ENCODE results near the gene KANK3. TPM values are rescaled to one million over a fixed set of nuclear protein-coding genes. Genes with fewer than 3 reads are reported as not detected.

The KANK3 gene
- total and polyA plus RNA-seq, 10 of the 15 experiments (the other 5 are each of a cell fraction or from before 2014, with no cell fraction given): 0.03 to 0.93 (median 0.22) TPM; not detected in 1

GRCh38 chr19:8338835-8339234, 4.2 kb downstream of the KANK3 start:
- Histone ChIP-seq H3K79me2 (ENCODE audit: control insufficient read depth, insufficient read depth, low read length) (no peaks in the 10 kb centered on the region), H3K9me3 (replicated peaks; ENCODE audit: control insufficient read depth, insufficient read depth, low read length) (no peaks in the 10 kb centered on the region), H3K4me1 (ENCODE audit: control insufficient read depth, insufficient read depth, low read length) (peaks cover 5% of the 10 kb centered on the region), H3K36me3 (ENCODE audit: control insufficient read depth in 2 of 2, insufficient read depth in 2 of 2, low read length in 1 of 2) (no peaks in the 10 kb centered on the region), H4K20me1 (ENCODE audit: control insufficient read depth, insufficient read depth) (no peaks in the 10 kb centered on the region), H2AFZ (ENCODE audit: control insufficient read depth, low read depth, low read length) (no peak overlapping the region), H3K27me3 (replicated peaks in 1 of 2; ENCODE audit: control insufficient read depth in 2 of 2, insufficient read depth in 2 of 2, low read length in 1 of 2) (peaks cover 2 to 5% of the 10 kb centered on the region in 2 experiments; a peak in 3 of 4 replicates), H3K4me2 (ENCODE audit: control insufficient read depth, insufficient read depth) (no peak overlapping the region), H3K4me3 (no peak overlapping the region), H3K9ac (ENCODE audit: control insufficient read depth, insufficient read depth, low read length) (no peak overlapping the region), H3K27ac (ENCODE audit: control insufficient read depth, insufficient read depth) (no peak overlapping the region)
- POLR2A ChIA-PET: no interaction called here
- RAD21 ChIA-PET (ENCODE audit: unreplicated experiment): no interaction called here
- in situ Hi-C loops (cut with MboI): no loop called here
- BruUV-seq (replicated peaks): no TSS peak
- CTCF ChIA-PET: interaction anchor here (1.0 kb wide), 1 partner anchor 15 kb away, joined by 3 read pairs; no protein-coding TSS in a partner anchor
- SMC1A ChIA-PET (ENCODE audit: uncharacterized antibody, unreplicated experiment): no interaction called here
- 58% methylated on average over 4 of the region's 6 CpGs for WGBS (ENCODE audit: insufficient coverage, insufficient replicate concordance, low lambda C conversion rate, missing lambda C conversion rate)
- no peak for TF ChIP-seq NFYB (IDR thresholded peaks at IDR 0.05; ENCODE audit: insufficient read depth, low read depth, low read length)
- TF ChIP-seq SKIL (IDR thresholded peaks at IDR 0.05; ENCODE audit: low read depth, poor library complexity, severe bottlenecking): no peak
- TF ChIP-seq IRF5 (IDR thresholded peaks at IDR 0.05; ENCODE audit: borderline replicate concordance): no peak
- no peak for TF ChIP-seq POLR2AphosphoS2 (IDR thresholded peaks at IDR 0.05; ENCODE audit: low read depth, low read length)
- TF ChIP-seq USF2 (IDR thresholded peaks at IDR 0.05; ENCODE audit: borderline replicate concordance, low read depth, low read length): no peak
- no peak for TF ChIP-seq POLR2A (IDR thresholded peaks at IDR 0.05; ENCODE audit: low read depth, low read length)
- TF ChIP-seq ZNF217 (IDR thresholded peaks at IDR 0.05): no peak
- no peak for TF ChIP-seq PRDM15 (CRISPR knock-in tag; IDR thresholded peaks at IDR 0.05)
- ATAC-seq (no peak), FAIRE-seq (no peak), DNase-seq (ENCODE audit: low read depth, low spot score) (no peak)
- intact Hi-C loops (cut with micrococcal nuclease; ENCODE audit: unreplicated experiment): no loop called here

Data from GM12878 (cell line).